ENCODE data around the gene B3GAT2.
A peak's percentile ranks its signal among the peaks of the same experiment; 100 is the strongest.

The B3GAT2 gene

DNA sequence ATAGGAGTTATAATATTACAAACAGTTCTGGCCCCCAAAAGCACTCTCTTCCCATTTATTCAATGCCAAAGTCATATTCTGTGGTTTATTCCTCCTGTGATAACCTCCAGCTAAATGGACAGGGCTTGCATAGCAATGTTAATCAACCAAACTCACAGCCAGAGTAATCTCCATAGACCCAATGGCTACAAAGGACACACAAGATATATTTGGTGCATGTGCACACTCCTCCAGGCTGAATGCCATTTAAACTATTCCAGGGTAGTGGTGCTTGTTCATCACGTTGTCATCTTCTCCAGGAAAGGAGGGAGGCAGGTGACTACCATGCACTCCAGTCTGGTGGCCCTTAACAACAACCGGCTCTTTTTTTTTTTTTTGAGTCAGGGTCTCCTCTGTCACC lies 56.8 kb downstream of the B3GAT2 start:
- no peak for DNase-seq (ENCODE audit: low spot score)

GRCh38 chr6:70894001-70894400 lies 62.9 kb downstream of the B3GAT2 start:
- DNase-seq (ENCODE audit: low spot score): peak; percentile 59

GRCh38 chr6:70889270-70889669 lies 67.6 kb downstream of the B3GAT2 start:
- DNase-seq (ENCODE audit: low spot score): no peak

DNA sequence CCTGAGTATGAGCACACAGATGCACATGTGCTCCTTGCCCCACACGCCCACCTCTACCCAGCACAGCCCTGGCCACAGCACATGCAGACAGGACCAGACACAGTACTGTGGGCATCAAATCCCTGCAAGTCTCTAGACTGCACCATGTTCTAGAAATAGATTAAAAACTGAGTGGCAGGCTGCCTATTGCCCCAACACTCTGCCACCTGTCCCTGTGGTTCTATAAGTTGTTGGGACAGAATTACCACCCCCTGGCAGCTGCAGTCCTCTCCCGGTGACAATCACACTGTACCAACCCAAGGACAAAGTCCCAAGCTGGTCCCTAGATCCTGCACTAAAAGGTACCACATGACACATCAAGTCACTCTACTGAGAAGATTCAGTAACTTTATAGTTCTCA lies 70.2 kb downstream of the B3GAT2 start:
- no peak for DNase-seq (ENCODE audit: low spot score)

- no peak for DNase-seq (ENCODE audit: low spot score)
These were observed 70.8 kb downstream of the B3GAT2 start for GRCh38 chr6:70886071-70886470.

GRCh38 chr6:70884074-70884983 lies 72.5 kb downstream of the B3GAT2 start:
- peak; percentile 76 for DNase-seq (ENCODE audit: low spot score)

- DNase-seq (ENCODE audit: low spot score): no peak
These were observed 77.4 kb downstream of the B3GAT2 start for GRCh38 chr6:70879496-70879895.

DNA sequence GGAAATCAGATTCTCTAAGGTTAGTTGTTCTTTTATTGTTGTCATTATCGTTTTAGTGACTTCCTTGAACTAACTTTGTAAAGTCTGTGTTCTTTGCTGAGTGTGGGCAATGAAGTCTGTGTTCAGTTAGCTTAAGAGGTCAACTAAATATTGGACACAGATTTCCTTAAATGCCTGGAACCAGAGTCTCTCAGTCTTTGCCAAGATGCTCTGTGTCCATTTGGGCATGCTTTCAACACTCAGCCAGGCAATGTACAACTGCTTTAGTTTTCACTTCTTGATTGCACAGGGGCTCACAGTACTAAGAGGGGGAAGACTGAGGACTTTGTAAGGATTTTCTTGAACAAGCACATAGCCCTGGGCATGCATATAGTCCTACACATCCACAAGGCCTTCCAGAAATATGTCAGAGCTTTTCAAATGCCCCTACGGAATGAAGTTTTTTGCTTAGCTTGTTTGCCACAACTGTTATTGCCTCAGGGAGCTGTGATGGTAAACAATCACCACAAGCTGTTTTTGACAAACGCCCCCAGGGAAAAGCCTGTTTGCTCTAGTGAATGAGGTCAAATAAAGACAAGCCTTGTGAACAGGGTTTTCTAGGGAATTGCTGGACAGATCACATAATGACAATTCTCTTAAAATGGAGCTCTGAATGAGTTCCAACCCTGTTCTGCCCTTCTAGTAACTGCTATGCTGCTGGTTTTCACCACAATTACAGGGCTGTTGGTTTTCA lies 82.5 kb downstream of the B3GAT2 start:
- no peak for DNase-seq (ENCODE audit: low spot score)

DNA sequence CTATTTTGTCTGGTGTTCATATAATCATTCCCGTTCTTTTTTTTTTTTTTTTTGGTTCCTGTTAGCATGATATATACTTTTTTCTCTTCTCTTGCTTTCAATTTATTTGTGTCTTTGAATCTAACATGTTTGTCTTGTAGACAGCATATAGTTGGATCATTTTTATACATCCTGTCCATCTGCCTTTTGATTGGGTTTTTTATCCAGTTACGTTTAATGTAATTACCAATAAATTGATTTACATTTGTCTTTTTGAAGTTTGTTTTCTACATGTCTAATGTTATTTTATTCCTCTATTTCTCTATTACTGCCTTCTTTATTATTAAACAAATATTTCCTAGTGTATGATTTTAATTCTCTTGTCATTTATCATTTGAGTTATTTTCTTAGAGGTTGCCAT lies 84.4 kb downstream of the B3GAT2 start:
- no peak for DNase-seq (ENCODE audit: low spot score)

GRCh38 chr6:70864401-70864800 lies 92.5 kb downstream of the B3GAT2 start:
- DNase-seq (ENCODE audit: low spot score): no peak

GRCh38 chr6:70863343-70863742 lies 93.5 kb downstream of the B3GAT2 start:
- DNase-seq (ENCODE audit: low spot score): no peak

GRCh38 chr6:70860920-70861319 lies 95.9 kb downstream of the B3GAT2 start:
- no peak for DNase-seq (ENCODE audit: low spot score)

DNA sequence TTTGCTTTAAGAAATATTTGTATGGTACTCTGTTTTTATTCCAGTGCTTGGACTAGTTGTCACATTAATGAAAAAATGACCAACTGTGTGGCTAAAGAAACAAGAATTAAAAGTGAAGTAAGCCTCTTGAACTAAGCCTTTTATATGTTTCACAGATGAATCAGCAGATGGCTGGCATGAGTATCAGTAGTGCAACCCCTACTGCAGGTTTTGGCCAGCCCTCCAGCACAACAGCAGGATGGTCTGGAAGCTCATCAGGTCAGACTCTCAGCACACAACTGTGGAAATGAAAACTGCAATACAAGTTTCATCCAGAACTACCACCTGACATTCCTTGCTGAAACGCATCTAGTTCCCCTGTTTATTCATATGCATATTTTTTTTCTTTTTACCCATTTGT lies 96.8 kb downstream of the B3GAT2 start:
- peak; percentile 76 for DNase-seq (ENCODE audit: low spot score)

DNA sequence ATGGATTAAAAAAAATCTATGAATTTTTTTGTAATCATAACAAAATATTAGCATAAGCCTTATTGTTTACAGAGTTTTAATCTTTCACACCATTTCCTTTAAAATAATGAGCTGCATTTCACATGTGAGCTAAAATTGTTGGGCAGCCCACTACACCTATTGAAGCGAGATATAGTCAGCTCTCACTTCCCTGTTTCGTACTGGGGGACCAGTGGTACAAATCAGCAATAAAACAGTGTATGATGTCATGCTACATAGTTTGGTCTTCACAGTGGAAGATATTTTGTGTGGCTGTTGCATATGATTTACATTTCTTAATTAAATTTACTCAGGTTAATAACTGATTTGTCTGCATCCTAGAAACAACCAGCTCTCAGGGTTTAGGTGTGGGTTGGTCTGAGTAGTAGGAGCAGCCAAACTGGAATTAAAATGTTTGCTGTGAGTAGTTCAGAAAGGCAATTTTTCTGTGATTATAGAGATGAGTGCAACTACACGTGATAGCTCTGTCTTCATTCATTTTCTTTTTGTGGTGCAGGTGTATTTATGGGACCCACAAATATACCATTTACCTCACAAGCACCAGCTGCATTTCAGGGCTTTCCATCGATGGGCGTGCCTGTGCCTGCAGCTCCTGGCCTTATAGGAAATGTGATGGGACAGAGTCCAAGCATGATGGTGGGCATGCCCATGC lies 99.3 kb downstream of the B3GAT2 start:
- DNase-seq (ENCODE audit: low spot score): no peak

DNA sequence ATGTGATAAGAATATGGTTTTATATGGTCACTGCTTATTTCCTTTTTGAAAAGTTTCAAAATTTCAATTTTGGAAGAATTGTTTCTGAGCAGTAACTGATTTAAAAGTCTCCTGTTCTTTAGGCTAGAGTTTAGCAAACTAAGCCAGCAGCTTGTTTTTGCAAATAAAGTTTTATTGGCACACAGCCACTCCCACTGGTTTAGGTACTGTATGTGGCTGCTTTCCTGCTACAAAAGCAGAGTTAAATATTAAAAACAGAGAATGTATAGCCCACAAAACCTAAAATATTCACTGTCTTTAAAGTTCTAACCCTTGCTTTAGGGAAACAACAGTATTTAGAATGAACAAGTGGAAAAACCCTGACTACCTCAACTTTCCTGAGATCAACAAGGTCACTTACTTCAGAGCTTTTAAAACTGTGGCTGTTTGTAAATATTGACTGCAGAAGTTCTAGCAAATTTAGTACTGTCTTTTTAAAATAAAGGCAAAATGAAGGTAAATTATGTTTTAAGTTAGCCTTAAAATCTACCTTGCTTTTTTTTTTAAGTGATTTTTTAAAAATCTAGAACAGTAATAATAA lies 104.1 kb downstream of the B3GAT2 start:
- DNase-seq (ENCODE audit: low spot score): no peak

GRCh38 chr6:70849348-70850069 lies 107.4 kb downstream of the B3GAT2 start:
- DNase-seq (ENCODE audit: low spot score): no peak

DNA sequence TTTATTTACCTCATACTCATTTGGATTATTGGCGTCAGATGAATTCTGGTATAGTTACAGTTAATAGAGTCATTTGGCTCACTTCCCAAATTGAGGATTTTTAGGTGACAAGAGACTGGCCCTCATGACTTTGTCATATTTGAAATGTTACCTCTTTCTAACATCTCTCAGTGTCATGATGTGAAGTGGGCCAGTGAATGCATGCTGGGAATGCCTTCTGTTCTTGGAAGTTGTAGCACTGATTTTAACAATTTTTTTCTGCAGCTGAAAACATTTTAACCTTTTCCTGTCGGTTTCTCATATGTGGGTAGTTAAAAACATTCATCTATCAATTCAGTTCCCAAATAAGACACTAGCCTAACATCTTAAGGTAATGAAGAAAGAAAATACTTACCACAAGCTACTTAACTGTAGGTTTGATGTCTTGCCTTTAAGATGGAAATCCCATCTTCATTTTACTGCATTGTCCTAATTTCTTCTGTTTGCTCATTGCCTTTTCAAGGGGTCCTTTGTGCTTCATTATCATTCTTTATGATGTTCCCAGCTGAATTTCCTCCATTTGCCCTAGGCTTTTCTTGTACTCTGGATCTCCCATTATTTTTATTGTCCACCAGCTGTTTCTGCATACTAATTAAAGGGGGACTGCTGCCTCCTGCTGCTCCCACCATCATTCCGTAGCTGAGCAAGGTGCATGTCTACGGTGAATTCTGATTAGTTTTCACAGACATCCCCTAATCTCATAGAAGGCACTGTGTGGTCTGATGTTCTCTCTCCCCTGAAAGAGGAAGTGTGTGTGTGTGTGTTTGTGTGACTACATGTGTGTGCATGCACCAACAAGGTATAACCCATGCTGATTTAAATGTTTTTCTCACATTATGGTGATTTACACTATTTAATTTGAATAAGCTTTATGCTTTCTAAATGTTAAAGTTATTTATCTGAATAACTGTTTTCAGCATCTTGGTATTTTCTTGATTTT lies 109.5 kb downstream of the B3GAT2 start:
- peak; percentile 58 for DNase-seq (ENCODE audit: low spot score)

DNA sequence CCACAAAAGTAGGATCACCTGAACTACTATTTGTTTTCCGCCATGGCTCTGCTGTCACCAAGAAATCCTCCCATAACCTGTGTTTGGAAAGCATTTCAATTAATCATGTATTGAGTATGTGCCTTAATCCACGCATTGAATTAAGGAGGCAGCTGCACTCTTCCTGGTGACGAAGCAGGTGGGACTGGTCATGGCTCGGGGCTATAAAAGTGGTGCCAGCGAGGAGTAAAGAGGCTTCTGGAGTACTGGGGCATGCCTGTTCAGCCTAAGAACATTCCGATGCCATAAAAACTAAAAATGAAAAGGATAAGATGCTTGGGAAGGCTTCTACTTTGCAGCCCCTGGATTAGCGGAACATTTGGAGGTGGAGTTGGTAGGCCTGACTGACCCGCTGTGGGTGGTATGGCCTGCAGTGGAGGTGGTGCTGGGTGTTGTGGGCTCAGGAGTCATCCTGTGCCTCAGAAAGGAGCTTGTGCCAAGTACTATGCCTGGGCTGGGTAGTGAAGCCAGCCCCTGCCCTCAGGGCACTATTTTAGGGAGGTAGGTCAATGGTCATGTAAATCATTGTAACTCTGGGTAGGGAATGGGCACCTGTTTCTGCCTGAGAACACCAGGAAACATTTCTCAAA lies 110.5 kb downstream of the B3GAT2 start:
- no peak for DNase-seq (ENCODE audit: low spot score)

GRCh38 chr6:70844301-70844700 lies 112.6 kb downstream of the B3GAT2 start:
- no peak for DNase-seq (ENCODE audit: low spot score)

DNA sequence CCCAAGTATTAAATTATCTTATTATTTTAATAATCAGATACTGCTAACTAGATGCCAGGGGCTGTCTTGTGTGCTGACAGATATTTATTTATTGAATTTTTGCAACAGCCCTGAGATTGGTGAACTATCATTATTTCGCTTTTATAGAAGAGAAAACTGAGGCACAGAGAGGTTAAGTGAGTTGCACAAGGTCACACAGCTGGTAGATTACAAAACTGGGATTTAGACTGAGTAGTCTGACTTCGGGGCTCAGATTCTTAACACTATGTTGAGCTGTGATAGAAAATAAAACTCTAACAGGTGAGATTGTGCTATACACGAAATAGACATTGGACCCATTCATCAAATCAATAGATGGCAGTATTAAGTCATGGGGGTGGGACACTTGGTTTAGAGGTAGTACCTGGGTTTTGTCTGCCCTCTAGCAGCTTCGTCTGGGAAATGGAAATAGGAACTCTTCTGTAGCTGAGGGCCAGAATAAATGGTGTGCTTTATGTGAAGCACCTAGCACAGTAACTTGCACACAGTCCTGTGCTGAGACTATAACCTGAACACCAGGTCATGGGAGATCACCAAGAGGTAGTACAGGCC lies 113.4 kb downstream of the B3GAT2 start:
- no peak for DNase-seq (ENCODE audit: low spot score)
